NCI-H446 treated with DMSO at 0.1 percent for 48 hours (cell line): ENCODE data around the gene NOVA2.

Experiments used
- DNase-seq: peaks from one replicate; lab custom pipeline; 2025; lab: John Stamatoyannopoulos, UW

The NOVA2 gene

DNA sequence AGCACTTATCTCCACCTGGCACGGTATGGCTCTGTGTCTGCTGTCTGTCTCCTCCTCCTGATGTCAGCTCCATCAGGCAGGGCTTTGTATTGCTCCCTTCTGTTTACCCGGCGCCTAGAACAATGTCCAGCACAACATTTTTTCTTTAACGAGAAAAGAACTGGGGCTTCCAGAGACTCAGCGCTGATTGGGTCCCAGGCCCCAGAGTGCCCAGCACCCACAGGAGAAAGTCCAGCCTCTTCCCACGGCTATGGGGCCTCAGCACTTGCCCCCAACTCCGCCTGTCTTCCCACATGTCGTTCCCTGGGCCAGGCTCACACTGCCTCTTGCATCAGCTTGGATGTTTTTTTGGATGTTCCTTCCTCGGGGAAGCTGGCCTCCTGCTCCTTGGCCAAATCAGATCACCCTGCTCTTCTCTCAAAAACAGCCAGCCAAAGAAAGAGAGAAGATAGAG, 78.1 kb downstream of the NOVA2 start:
- DNase-seq, result no peak

DNA sequence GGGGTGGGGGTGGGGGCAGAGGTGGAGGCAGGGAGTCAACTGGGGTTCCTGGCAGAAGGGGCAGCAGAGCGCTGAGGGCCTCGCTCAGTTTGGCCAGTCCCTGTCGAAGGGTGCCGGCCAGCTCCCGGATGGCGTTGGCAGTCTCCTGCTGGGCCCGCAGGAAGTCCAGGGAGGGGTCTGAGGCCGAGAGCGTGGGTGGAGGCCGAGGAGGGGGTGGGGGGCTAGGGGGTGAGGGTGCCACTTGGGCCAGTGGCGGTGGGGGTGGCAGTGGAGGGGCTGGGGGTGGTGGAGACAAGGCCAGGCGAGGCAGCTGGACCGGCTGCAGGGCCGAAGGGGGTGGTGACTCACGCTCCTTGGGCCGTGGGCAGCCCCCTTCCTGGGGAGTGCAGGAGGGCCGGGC, 82.8 kb downstream of the NOVA2 start:
- no peak for DNase-seq

DNA sequence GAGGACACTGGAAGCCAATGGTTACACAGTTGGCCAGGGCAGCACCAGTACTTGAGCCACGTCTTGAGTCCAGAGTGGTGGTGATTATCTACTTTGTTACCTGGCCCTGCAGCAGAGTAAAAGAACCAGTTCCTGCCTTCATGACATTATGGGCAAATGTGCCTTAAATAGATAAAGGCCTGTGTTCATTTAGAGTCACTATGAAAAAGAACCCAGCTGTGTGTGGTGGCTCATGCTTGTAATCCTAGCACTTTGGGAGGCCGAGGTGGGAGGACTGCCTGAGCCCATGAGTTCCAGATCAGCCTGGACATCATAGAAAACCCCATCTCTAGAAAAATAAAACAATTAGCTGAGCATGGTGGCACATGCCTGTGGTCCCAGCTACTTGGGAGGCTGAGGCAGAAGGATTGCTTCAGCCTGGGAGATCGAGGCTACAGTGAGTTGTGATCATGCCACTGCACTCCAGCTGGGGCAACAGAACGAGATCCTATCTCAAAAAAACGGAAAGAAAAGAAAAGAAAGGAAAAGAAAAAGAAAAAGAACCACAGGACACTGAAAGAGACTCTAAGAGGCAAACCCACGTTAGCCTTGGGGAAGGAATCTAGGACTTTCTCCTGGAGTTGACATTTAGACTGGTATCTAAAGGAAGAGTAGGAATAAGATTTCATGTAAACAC, 84.3 kb downstream of the NOVA2 start:
- no peak for DNase-seq

DNA sequence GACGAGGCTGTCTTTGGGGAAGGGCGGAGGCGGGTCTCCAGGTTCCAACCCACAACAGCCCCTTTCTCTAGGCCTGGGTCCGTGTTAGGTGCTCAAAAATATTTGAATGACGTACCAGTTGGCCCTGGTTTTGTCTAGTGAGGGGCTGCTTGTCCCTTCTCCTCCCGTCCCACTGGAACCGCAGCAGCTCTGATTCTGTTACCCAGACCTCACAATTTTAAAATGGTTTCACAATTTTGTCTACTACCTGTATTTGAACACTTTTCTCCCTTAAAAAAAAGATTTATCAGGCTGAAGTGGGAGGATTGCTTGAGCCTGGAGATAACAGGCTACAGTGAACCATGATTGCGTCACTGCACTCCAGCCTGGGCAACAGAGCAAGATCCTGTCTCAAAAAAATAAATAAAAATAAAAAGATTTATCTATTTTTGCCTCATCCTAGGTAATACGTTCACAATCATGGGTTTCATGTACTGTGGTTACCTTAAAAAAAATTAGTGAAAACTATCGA, 86.4 kb downstream of the NOVA2 start:
- DNase-seq, result no peak

DNA sequence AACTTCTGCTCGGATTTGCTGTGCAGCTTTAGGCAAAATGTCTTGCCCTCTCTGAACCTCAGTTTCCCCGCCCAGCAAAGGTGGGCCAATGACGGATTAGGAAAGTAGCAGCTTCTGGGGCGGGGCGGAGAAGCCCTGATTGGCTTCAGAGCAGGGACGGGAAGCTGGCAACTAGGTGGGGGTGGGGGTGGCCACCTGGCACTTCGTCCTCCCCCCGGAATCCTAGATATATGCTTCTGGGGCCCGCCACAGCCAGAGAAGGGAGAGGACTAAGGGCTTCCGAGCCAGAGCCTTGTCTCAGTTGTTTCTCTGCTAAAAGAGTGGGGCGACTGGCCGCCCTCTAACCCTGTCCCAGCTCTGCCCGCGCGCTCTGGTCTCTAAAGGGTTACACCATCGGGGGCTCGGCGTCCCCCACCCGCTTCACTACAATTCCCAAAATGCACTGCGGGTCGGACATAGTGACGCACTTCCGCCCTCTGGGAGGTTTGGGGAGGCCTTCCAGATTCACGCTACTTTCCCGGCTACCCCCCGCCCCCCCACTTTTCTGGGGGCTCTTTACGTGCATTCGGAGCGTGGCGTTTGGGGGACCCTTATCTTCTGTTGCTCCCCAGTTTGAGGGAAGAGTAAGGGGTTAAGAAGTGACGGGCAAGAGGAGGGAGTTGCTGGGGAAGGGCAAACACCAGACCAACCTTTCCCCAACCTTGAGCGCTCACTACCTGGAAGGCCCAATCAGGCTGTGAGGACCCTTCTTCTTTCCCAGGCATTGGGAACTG, 87.1 kb downstream of the NOVA2 start:
- peak; percentile 90 for DNase-seq

DNA sequence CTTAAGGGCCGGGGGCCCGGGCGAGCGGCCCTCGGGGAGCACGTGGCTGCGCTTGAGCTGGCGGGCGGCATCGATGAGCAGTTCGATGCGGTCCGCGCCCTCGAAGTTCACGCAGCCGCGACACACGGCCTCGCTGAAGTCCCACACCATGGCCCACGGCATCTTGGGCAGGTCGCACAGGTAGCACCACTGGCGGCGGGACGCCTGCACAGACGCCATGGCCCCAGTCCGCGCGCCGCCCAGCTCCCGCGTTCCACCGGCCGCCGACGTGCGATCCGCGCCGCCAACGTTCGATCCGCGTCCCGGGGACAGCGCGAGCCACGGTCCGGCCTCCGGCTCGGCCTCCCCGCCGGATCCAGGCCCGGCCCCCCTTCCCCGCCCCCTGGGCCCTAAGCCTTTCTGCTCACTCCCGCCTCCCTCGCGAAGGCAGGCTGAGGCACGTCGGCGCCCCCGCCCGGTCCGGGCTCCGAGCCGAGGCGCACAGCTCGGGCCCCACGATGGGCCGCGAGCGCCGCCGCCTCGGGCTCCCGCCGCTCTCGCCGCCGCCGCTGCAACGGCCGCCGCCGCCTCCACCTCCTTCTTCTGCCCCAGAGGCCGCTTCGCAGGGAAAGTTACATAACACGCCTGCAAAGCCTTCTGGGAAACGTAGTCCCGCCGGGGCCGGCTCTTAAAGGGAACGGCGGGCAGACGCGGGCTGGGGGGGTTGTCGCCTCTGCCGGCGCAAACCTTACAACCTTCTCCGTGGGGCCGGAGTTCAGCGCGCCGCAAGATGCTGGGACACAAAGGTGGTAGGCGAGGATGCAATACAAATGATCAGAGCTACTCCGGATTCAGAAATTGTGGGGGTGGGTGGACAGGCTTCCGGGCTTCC, 87.9 kb downstream of the NOVA2 start, which contains the start of gene IRF2BP1:
Gene IRF2BP1 (minus strand): TSS at position 586 of the 871 bp plus-strand sequence. CDS start 367 bp downstream, at position 219.
- peak; percentile 86 for DNase-seq

DNA sequence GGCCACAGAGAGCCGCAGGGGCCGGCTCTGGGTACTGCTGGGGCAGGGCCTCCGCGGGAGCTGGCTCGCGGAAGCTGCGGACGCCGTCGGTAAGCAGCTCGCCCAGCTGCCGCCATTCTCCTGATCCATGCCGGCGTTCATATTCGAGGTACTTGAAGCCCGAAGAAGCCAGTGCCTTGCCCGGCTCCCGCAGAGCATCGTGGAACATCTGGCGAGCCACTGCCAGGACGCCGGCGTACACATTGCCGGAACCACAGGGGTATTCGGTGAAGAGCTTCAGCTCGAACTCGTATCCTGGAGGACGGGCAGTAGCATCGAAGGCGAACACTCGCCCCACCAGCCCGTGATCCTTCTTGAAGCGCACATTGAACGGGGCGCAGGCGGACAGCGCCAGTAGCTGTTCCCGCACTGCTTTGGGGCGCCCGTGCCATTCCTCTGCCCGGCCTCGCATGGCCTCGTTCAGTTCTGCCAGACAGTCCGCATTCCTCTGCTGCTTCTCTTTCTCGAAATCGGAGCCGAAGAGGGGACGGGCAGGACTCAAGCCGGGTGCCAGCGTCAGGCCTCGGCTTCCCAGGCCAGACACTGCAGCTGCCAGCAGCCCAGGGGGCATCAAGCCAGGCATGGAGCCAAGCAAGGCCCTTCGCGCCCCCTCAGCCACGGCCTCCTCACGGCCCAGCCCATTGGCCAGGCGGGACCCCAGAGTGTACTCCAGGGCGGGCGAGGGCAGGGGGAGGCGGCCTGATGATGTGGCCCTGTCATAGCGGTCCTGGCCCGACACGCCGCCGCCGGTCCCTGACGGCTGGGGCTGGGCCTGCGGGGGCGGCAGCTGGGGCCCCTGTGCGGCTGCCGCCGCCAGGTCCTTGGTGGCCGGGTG, 88.7 kb downstream of the NOVA2 start:
- peak; percentile 22 for DNase-seq

DNA sequence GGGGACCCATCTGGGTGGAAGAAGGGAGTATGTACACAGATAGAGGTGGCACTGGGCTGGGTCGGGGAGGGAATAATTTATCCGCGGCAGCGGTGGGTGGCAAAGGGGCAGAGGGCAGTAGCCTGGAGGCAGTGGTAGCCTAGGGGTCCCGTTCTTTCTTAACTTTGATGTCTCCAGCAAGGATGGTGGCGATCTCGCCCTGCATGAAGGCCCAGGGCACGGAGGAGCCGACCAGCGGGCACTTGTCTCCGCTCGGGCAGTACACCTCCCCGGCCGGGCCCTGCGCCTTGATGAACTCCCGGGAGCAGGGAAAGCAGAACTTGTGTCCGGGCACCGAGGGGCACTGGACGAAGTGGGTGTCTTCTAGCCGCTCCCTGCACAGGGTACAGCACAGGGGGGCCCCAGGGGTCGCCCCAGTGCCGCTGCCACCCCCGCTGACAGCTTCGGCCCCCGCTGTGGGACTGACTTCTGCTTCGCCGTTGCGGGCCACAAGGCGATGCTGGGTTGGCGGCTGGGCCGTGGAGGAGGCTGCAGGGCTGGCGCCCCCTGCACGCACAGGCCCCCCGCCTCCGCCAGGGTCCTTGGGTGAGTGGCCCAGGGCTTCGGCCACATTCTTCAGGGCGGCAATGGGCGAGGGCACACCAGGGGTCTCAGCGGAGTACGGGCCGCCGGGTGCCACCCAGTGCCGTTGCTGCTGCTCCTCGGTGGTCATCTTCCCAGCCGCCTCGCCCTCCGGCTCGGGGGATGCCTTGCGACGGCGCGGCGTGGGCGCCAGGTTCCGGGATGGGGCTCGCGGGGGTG, 89.6 kb downstream of the NOVA2 start:
- DNase-seq, result no peak
